T-helper 22 cell (primary cell): Measurements from ENCODE around the gene MED13L.
"Not testable (repeated sequence)": the region's sequence is repeated elsewhere in the genome, so short reads cannot be mapped to it uniquely, and the experiment has no call there.

Source experiments
- DNase-seq: peaks from one replicate; pipeline ENCODE4 v3.0.0-alpha.2; 2020; ENCODE audit warnings: low read depth

MED13L gene

GRCh38 chr12:116150452-116150851 lies 127.0 kb downstream of the MED13L start:
- no peak for DNase-seq

GRCh38 chr12:116150001-116150400 lies 127.5 kb downstream of the MED13L start:
- no peak for DNase-seq

- no peak for DNase-seq
These were observed 128.6 kb downstream of the MED13L start for GRCh38 chr12:116148844-116149243.

GRCh38 chr12:116146386-116146785 lies 131.1 kb downstream of the MED13L start:
- no peak for DNase-seq

- no peak for DNase-seq
These were observed 132.0 kb downstream of the MED13L start for GRCh38 chr12:116145451-116145850.

- DNase-seq, result no peak
These were observed 133.1 kb downstream of the MED13L start for GRCh38 chr12:116144384-116144783.

GRCh38 chr12:116143909-116144308 lies 133.6 kb downstream of the MED13L start:
- DNase-seq, result no peak

GRCh38 chr12:116142936-116143898 lies 134.3 kb downstream of the MED13L start:
- DNase-seq, result no peak

GRCh38 chr12:116141833-116142162 lies 135.7 kb downstream of the MED13L start:
- no peak for DNase-seq

GRCh38 chr12:116141110-116141832 lies 136.2 kb downstream of the MED13L start:
- DNase-seq, result no peak

GRCh38 chr12:116140529-116140928 lies 137.0 kb downstream of the MED13L start:
- DNase-seq, result no peak

GRCh38 chr12:116138781-116139180 lies 138.7 kb downstream of the MED13L start:
- DNase-seq, result no peak

- DNase-seq, result no peak
These were observed 139.1 kb downstream of the MED13L start for GRCh38 chr12:116138364-116138763.

GRCh38 chr12:116137318-116137717 lies 140.2 kb downstream of the MED13L start:
- DNase-seq, result no peak

GRCh38 chr12:116136340-116136739 lies 141.2 kb downstream of the MED13L start:
- DNase-seq, result no peak

GRCh38 chr12:116135209-116135930 lies 142.1 kb downstream of the MED13L start:
- no peak for DNase-seq

- no peak for DNase-seq
These were observed 143.8 kb downstream of the MED13L start for GRCh38 chr12:116133636-116134214.

- DNase-seq, result no peak
These were observed 144.3 kb downstream of the MED13L start for GRCh38 chr12:116133149-116133548.

GRCh38 chr12:116131987-116132386 lies 145.5 kb downstream of the MED13L start:
- DNase-seq, result not testable (repeated sequence)

- no peak for DNase-seq
These were observed 146.3 kb downstream of the MED13L start for GRCh38 chr12:116131176-116131575.

GRCh38 chr12:116130431-116130830 lies 147.1 kb downstream of the MED13L start:
- no peak for DNase-seq

- no peak for DNase-seq
These were observed 148.7 kb downstream of the MED13L start for GRCh38 chr12:116128779-116129178.
